HCT116 (cell line): ENCODE results near the gene HFM1. TPM values are rescaled to one million over a fixed set of nuclear protein-coding genes. Genes with fewer than 3 reads are reported as not detected.

ENCODE experiments used
- ATAC-seq: fragments of 200-7000 bp; cut with Tn5 transposase; 2 replicates; pipeline ENCODE4 v1.9.1; 2020; ENCODE audit warnings: mild to moderate bottlenecking, moderate library complexity
- BruUV-seq: library from RNA; stranded (reverse); fragments of 400-500 nt; replicated peaks from 2 replicates; lab custom pipeline; 2021; lab: Mats Ljungman, UMichigan
- CTCF ChIA-PET: fragments of 300-600 bp; sonication (Branson Sonifier 250); formaldehyde crosslinking; loops from one replicate; lab custom pipeline; 2021; ENCODE audit warnings: antibody characterized with exemption; lab: Charles Lee
- POLR2A ChIA-PET: fragments of 300-600, 350-600 bp; sonication (Branson Sonifier 250); formaldehyde crosslinking; loops from one replicate; lab custom pipeline; 2021; ENCODE audit warnings: antibody characterized with exemption; lab: Charles Lee
- RAD21 ChIA-PET, 2 experiments: fragments of 300-600 bp; sonication (Branson Sonifier 250); formaldehyde crosslinking; loops; one replicate each; lab custom pipeline; 2023; ENCODE audit warnings: low total read pairs in 2 of 2; ENCODE audit not compliant: uncharacterized antibody in 2 of 2, unreplicated experiment in 2 of 2, low non-redundant PET in 1 of 2; lab: Charles Lee
- DNase-seq: peaks from one replicate; pipeline ENCODE4 v3.0.0-alpha.2; 2010; ENCODE audit warnings: low read depth, low spot score
- H2AFZ ChIP-seq: fragments of 200-600 bp; shearing (Covaris generic), sonication (generic); 2 replicates; pipeline ENCODE4 v1.6.1; 2017; ENCODE audit warnings: low read depth, mixed run types, mixed read lengths, antibody characterized with exemption, low read length; ENCODE audit not compliant: poor library complexity, severe bottlenecking
- H3K27ac ChIP-seq: 2 replicates; pipeline ENCODE4 v1.5.1; 2012; ENCODE audit warnings: low read depth, low read length
- H3K27me3 ChIP-seq: fragments of 200-600 bp; sonication (generic); 2 replicates; pipeline ENCODE4 v1.6.1; 2016; ENCODE audit warnings: mixed run types, low read length, mixed read lengths; ENCODE audit not compliant: insufficient read depth
- H3K36me3 ChIP-seq, 2 experiments: fragments of 200-500 bp in 1 of 2; fragments of 200-600 bp in 1 of 2; sonication (Bioruptor generic) in 1 of 2; sonication (generic) in 1 of 2; 2 replicates each; pipeline versions ENCODE4 v1.5.1 to v1.6.1; 2014 to 2016; ENCODE audit warnings: low read length in 2 of 2, inconsistent platforms in 1 of 2, mixed read lengths in 1 of 2, mixed run types in 1 of 2; ENCODE audit not compliant: insufficient read depth in 2 of 2, control insufficient read depth in 1 of 2
- H3K4me1 ChIP-seq, 2 experiments: fragments of 200-600 bp in 1 of 2; sonication (generic) in 1 of 2; 2 replicates each; pipeline versions ENCODE4 v1.5.1 to v1.6.1; 2012 to 2017; ENCODE audit warnings: low read length in 2 of 2, inconsistent platforms in 1 of 2, mild to moderate bottlenecking in 1 of 2, mixed read lengths in 1 of 2, mixed run types in 1 of 2, moderate library complexity in 1 of 2; ENCODE audit not compliant: insufficient read depth in 2 of 2, control insufficient read depth in 1 of 2
- H3K4me2 ChIP-seq: fragments of 200-600 bp; sonication (generic); 2 replicates; pipeline ENCODE4 v1.6.1; 2017; ENCODE audit warnings: mixed run types, low read length, mixed read lengths
- H3K4me3 ChIP-seq, 2 experiments: fragments of 200-600 bp in 1 of 2; sonication (generic) in 1 of 2; replicated peaks in 1 of 2; 2 replicates each; pipeline ENCODE4 v1.5.1; 2011 to 2016; ENCODE audit warnings: low read length in 2 of 2, control low read depth in 1 of 2, low read depth in 1 of 2, mild to moderate bottlenecking in 1 of 2, mixed read lengths in 1 of 2, mixed run types in 1 of 2
- H3K79me2 ChIP-seq: fragments of 200-600 bp; sonication (generic); 2 replicates; pipeline ENCODE4 v1.6.1; 2017; ENCODE audit warnings: mild to moderate bottlenecking, mixed run types, low read length, moderate library complexity, mixed read lengths; ENCODE audit not compliant: insufficient read depth
- H3K9ac ChIP-seq: fragments of 200-600 bp; sonication (generic); 2 replicates; pipeline ENCODE4 v1.6.1; 2016; ENCODE audit warnings: low read length, mixed read lengths
- H3K9me2 ChIP-seq: fragments of 200-600 bp; sonication (generic), shearing (Covaris generic); 2 replicates; pipeline ENCODE4 v1.6.1; 2017; ENCODE audit warnings: mixed run types, mild to moderate bottlenecking, moderate library complexity; ENCODE audit not compliant: insufficient read depth
- H3K9me3 ChIP-seq, 2 experiments: fragments of 200-500 bp in 1 of 2; fragments of 200-600 bp in 1 of 2; sonication (Bioruptor generic) in 1 of 2; sonication (generic) in 1 of 2; 2 replicates each; pipeline ENCODE4 v1.6.1; 2014 to 2017; ENCODE audit warnings: low read length in 2 of 2, mixed read lengths in 2 of 2, inconsistent platforms in 1 of 2, low read depth in 1 of 2, mild to moderate bottlenecking in 1 of 2, mixed run types in 1 of 2, moderate library complexity in 1 of 2; ENCODE audit not compliant: control insufficient read depth in 1 of 2, insufficient read depth in 1 of 2
- H4K20me1 ChIP-seq: fragments of 200-600 bp; sonication (generic), shearing (Covaris generic); 2 replicates; pipeline ENCODE4 v1.6.1; 2017; ENCODE audit warnings: mixed run types, mild to moderate bottlenecking, moderate library complexity; ENCODE audit not compliant: insufficient read depth
- CBX3 ChIP-seq: IDR thresholded peaks from 2 replicates; pipeline ENCODE4 v1.6.1; 2012; ENCODE audit warnings: low read depth
- CEBPB ChIP-seq: IDR thresholded peaks from 2 replicates; pipeline ENCODE4 v1.6.1; 2012; ENCODE audit warnings: low read depth
- EGR1 ChIP-seq: IDR thresholded peaks from 2 replicates; pipeline ENCODE4 v1.6.1; 2012; ENCODE audit warnings: low read depth
- EZH2phosphoT487 ChIP-seq: fragments of 200-600 bp; IDR thresholded peaks from 2 replicates; pipeline ENCODE4 v1.6.1; 2018; ENCODE audit warnings: antibody characterized with exemption, borderline replicate concordance
- POLR2A ChIP-seq: IDR thresholded peaks from 2 replicates; pipeline ENCODE4 v1.7.0; 2011; ENCODE audit warnings: borderline replicate concordance; ENCODE audit not compliant: insufficient read depth, insufficient read length; ENCODE audit errors: extremely low read depth
- POLR2AphosphoS5 ChIP-seq: IDR thresholded peaks from 2 replicates; pipeline ENCODE4 v1.6.1; 2011; ENCODE audit warnings: mild to moderate bottlenecking, low read depth, low read length, moderate library complexity
- RAD21 ChIP-seq: IDR thresholded peaks from 2 replicates; pipeline ENCODE4 v1.6.1; 2012; ENCODE audit warnings: low read depth, mild to moderate bottlenecking
- SP1 ChIP-seq: IDR thresholded peaks from 2 replicates; pipeline ENCODE4 v1.6.1; 2012; ENCODE audit warnings: low read depth
- SRF ChIP-seq: IDR thresholded peaks from 2 replicates; pipeline ENCODE4 v1.6.1; 2012; ENCODE audit warnings: low read depth
- YY1 ChIP-seq: IDR thresholded peaks from 2 replicates; pipeline ENCODE4 v1.6.1; 2011; ENCODE audit warnings: low read length, low read depth, moderate library complexity, mild to moderate bottlenecking; ENCODE audit not compliant: insufficient replicate concordance; ENCODE audit errors: extremely low read depth
- ZNF274 ChIP-seq: fragments of 200-500 bp; sonication (Bioruptor generic); IDR thresholded peaks from 2 replicates; pipeline ENCODE4 v1.6.1; 2014; ENCODE audit warnings: mild to moderate bottlenecking, low read depth, low read length, inconsistent platforms
- intact Hi-C: fragments of 100-400 bp; cut with micrococcal nuclease; formaldehyde crosslinking; loops from 2 replicates; pipeline ENCODE4 v1.10.0; 2022
- total RNA-seq: library from RNA; stranded (reverse); gene quantifications from one replicate; pipeline ENCODE4 v1.2.1, GENCODE V29; 2021; ENCODE audit not compliant: unreplicated experiment
- TF ChIP-seq, protein P1 (sequence below): IDR thresholded peaks from 2 replicates; pipeline ENCODE4 v1.6.1; 2012
- TF ChIP-seq, protein P2 (sequence below): IDR thresholded peaks from 2 replicates; pipeline ENCODE4 v1.6.1; 2012; ENCODE audit warnings: low read depth
- TF ChIP-seq, protein P3 (sequence below), 3 experiments: fragments of 200-600 bp in 1 of 3; sonication (generic) in 1 of 3; IDR thresholded peaks in 2 of 3; conservative IDR thresholded peaks in 1 of 3; 2 replicates each; pipeline ENCODE4 v1.5.1; 2012 to 2017; ENCODE audit warnings: low read depth in 2 of 3, low read length in 2 of 3, antibody characterized with exemption in 1 of 3, borderline replicate concordance in 1 of 3, control low read depth in 1 of 3, mild to moderate bottlenecking in 1 of 3, mixed read lengths in 1 of 3, mixed run types in 1 of 3, moderate library complexity in 1 of 3; ENCODE audit not compliant: insufficient read depth in 1 of 3

The HFM1 gene
- total RNA-seq, 1 experiment from 2014 or later, result 0.07 TPM

DNA sequence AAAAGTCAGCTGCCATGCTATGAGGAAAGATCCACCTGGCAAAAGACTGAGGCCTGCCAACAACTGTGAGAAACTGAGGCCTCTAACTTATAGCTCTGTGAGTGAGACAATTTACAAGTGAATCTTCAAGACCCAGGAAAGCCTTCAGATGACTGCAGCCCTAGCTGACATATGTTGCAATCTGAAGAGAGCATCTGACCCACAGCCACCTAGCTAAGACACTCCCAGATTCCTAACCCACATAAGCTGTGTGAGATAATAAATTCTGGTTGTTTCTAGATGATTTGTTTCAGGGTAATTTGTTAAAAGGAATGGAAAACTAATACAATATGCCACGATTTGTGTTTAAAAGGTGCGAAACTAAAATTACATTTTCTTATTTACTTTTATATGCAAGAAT lies 55.1 kb downstream of the HFM1 start:
- CTCF ChIA-PET, result no interaction called here
- intact Hi-C loops, result no loop called here
- BruUV-seq, result no TSS peak
- Histone ChIP-seq H4K20me1 (no peaks in the 10 kb centered on the region), H3K27me3 (no peaks in the 10 kb centered on the region), H3K79me2 (no peaks in the 10 kb centered on the region), H3K9me2 (no peaks in the 10 kb centered on the region), H3K4me2 (no peak overlapping the region), H3K4me3 (no peak overlapping the region), H3K36me3 (no peaks in the 10 kb centered on the region), H2AFZ (no peak overlapping the region), H3K27ac (no peak overlapping the region), H3K9ac (no peak overlapping the region), H3K4me1 (no peaks in the 10 kb centered on the region), H3K9me3 (no peaks in the 10 kb centered on the region)
- ATAC-seq (no peak), DNase-seq (no peak)
- TF ChIP-seq SP1 (no peak), RAD21 (no peak), CEBPB (no peak), POLR2AphosphoS5 (no peak), YY1 (no peak), EGR1 (no peak), ZNF274 (no peak), EZH2phosphoT487 (no peak), POLR2A (no peak), CBX3 (no peak), SRF (no peak)
- TF ChIP-seq, protein P1, sequence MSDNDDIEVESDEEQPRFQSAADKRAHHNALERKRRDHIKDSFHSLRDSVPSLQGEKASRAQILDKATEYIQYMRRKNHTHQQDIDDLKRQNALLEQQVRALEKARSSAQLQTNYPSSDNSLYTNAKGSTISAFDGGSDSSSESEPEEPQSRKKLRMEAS, result no peak
- TF ChIP-seq, protein P2, sequence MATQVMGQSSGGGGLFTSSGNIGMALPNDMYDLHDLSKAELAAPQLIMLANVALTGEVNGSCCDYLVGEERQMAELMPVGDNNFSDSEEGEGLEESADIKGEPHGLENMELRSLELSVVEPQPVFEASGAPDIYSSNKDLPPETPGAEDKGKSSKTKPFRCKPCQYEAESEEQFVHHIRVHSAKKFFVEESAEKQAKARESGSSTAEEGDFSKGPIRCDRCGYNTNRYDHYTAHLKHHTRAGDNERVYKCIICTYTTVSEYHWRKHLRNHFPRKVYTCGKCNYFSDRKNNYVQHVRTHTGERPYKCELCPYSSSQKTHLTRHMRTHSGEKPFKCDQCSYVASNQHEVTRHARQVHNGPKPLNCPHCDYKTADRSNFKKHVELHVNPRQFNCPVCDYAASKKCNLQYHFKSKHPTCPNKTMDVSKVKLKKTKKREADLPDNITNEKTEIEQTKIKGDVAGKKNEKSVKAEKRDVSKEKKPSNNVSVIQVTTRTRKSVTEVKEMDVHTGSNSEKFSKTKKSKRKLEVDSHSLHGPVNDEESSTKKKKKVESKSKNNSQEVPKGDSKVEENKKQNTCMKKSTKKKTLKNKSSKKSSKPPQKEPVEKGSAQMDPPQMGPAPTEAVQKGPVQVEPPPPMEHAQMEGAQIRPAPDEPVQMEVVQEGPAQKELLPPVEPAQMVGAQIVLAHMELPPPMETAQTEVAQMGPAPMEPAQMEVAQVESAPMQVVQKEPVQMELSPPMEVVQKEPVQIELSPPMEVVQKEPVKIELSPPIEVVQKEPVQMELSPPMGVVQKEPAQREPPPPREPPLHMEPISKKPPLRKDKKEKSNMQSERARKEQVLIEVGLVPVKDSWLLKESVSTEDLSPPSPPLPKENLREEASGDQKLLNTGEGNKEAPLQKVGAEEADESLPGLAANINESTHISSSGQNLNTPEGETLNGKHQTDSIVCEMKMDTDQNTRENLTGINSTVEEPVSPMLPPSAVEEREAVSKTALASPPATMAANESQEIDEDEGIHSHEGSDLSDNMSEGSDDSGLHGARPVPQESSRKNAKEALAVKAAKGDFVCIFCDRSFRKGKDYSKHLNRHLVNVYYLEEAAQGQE, result no peak
- TF ChIP-seq, protein P3, sequence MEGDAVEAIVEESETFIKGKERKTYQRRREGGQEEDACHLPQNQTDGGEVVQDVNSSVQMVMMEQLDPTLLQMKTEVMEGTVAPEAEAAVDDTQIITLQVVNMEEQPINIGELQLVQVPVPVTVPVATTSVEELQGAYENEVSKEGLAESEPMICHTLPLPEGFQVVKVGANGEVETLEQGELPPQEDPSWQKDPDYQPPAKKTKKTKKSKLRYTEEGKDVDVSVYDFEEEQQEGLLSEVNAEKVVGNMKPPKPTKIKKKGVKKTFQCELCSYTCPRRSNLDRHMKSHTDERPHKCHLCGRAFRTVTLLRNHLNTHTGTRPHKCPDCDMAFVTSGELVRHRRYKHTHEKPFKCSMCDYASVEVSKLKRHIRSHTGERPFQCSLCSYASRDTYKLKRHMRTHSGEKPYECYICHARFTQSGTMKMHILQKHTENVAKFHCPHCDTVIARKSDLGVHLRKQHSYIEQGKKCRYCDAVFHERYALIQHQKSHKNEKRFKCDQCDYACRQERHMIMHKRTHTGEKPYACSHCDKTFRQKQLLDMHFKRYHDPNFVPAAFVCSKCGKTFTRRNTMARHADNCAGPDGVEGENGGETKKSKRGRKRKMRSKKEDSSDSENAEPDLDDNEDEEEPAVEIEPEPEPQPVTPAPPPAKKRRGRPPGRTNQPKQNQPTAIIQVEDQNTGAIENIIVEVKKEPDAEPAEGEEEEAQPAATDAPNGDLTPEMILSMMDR (IDR thresholded peaks at IDR 0.05 in 2 of 3, conservative IDR thresholded peaks at IDR 0.05 in 1 of 3; ENCODE audit: borderline replicate concordance in 1 of 3, insufficient read depth in 1 of 3, low read depth in 2 of 3, low read length in 2 of 3), result no peak
- RAD21 ChIA-PET, result no interaction called here
- POLR2A ChIA-PET, result no interaction called here
